NCI-H1930 (cell line): ENCODE data around the gene ARHGAP22.
"Not testable (repeated sequence)": the region's sequence is repeated elsewhere in the genome, so short reads cannot be mapped to it uniquely, and the experiment has no call there.

Experiments
- DNase-seq, 2 experiments: peaks; one replicate each; lab custom pipeline; 2025; lab: John Stamatoyannopoulos, UW

Gene ARHGAP22

DNA sequence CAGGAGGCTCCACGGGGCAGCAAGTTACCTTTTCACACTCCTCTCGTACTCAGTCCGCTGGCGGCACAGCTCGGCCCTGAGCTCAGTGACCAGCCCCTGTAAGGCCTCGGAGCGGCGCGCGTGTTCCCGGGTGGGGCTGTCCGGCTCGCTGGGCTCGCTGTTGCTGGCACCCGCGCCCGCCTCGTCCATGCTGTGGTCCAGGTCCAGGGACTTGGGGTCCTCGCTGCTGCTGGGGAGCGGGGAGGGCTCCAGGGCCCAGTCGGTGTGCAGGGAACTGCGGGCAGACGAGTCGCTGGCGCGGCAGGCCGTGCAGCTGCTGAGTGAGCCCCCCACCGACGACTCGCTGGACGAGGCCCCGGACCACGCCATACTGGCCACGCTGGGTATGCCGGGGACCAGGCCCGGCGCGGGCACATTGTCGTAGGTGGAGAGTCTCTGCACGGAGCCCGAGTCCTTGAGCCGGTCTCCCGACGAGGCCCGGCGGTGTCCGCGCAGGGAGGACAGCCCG lies 154.6 kb downstream of the ARHGAP22 start:
- no peak for DNase-seq

DNA sequence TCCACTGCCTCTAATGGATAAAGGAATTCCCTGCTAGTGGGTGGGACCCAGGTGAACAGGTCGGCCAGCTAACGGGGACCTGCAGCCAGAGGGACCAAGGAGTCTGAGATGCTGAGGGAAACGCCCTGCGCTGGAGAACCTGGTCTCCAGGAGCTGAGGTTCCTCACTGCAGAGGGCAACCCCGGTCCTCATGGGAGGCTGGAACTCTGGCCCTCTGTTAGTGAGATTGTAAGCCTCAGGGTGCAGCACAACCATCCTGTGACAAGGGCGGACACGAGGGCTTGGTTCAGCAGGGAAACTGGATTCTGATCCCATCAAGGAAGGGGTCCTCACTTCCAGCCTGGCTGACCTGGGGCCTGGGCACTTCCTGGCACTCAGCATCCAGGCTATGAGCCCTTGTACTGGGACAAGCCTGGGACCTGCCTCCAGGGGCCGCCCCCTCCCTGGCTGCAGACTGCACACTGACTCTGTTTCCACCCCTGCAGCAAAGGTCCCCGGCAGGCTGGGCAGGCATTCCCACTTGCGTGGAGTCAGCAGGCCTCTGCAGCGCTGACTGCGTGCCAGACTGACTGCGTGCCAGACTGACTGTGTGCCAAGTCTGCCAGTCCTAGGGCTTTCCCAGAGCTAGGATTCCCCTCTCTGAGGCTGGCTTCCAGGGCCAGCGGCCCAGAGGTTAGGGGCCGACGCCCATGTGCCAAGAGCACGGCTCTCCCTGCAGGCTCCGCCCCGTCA lies 155.2 kb downstream of the ARHGAP22 start:
- DNase-seq, result no peak

DNA sequence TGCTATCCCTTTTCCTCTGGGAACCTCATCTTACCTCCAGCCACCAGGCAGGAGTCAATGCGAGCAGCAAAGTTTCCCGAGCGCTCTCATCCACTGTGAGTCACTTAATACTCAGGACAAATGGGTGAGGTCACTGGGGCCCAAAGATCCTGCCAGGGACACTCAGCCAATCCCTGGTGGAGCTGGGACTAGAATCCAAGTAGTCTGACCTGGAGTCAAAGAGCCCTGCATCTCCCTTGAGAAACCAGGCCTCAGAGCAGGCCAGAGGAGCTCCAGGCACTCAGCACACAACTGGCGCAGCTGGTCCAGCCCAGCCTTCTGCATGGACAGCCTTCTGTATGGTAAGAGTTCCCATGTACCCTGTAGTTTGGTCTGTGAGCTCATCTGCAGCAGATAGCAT lies 156.1 kb downstream of the ARHGAP22 start:
- DNase-seq, result no peak

DNA sequence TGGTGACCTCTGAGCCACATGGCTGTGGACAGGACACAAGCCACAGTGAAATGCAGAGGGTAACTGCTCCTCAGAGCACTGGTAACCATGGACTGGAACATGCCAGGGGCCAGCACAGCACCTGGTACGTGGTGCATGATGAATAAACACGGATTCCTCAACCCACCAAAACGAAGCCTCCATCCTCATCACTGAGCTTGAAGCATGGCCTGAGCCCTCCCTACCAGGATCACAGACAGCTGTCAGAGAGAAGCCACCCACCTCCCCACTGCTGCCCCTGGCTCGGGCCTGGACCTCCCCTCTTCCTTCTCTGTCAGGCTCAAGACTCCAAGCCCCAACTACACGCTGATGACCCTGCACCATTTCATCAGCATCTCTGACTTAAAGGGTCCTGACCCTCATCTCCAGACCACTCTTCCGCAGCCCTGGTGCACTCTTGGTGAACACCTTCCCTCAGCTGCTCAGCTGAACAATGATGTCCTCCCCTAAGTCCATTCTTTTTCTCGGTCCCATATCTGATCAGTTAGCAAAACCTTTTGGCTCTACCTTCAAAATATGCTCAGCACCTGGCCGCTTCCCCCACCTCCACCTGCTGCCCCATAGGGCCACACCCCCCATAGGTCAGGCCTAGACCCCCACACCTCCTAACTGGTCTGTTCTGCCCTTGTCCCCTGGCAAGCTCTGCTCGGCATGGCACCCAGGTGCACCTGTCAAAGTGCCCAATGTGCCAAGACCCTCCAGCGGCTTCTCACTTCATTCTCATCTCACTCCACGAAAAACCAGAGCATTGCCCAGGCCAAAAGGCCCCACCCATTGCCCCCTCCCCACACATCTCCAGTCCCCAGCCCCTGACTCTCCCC lies 157.3 kb downstream of the ARHGAP22 start:
- DNase-seq, result no peak

DNA sequence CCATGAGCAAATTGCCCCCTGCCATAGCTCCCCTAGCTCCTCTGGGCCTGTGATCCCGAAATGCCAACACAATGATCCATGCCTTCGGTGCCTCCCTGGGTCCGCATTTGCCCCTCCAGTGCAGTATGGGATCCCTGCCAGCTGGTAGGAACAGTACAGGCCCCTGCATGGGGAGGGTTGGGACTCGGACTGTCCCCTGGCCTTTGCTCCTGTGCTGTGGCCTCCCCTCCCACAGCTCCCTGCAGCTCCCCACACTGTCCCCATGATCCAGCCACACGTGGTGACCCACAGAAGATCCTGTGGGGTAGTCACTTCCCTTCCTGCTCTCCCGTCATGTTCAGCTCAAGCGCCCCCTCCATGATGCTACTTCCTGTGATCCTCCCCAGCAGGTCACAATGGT lies 158.1 kb downstream of the ARHGAP22 start:
- DNase-seq, result no peak

DNA sequence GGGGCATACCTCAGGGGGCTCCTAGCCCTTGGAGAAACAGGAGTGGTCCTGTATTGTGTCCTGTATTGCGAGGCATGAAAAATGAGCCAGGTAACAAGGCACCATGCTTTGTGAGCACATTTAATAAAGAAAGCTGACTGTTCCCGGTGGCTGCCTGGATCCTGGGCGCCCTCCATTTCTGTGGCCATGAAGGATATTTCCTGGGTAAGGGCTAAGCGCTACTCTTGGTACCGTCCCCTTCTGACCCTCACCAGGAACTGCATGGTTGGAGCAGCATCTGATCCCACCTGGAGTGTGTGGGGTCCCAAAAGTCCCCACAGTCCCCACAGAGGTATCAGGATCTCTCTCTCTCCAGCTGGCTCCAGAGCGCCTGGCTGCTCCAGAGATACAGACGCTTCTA lies 158.9 kb downstream of the ARHGAP22 start:
- DNase-seq, result no peak

DNA sequence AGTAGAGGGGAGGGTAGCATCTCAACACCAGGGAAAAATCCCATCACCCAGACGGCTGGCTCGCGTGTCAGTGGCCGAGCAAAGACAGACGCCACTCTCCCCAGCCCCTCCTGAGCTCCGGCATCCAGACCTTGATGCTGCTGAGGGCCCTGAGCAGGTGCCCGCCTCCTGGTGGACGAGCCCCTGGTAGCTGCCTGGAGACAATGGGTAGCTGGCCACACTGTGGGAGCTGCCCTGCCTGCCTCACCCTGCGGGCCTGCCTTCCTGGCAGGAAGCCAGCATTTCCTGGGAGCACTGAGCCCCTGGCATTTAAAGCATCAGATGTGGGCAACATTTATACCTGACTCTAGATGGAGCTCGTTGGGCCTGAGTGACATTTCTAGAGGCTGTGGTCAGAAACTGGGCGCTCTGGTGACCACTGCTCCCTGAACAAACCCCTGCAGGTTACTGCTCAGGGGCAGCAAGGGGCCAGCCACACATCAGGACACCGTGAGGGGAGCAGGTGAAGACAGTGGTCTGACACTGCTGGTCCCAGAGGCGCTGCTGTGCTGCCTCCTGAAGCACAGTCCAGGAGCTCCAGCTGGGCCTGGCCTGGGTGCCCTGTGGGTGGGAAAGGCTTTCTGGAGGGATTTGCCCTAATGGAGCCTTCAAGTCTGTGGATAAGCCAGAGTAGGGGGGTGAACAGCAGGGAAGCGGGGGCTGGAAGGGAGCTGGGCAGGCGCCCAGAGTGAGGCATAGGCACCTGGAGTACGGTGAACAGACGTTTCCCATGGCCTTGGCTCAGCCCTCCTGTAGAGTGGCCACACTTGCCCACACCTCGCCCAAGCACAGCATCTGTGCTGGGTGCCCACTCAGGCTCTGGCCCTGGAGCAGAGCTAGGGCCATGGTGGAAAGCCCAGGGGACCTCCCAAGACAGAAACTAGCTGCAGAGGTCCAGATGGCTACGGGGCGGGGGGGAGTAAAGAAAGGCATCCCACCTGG lies 159.7 kb downstream of the ARHGAP22 start:
- no peak for DNase-seq

DNA sequence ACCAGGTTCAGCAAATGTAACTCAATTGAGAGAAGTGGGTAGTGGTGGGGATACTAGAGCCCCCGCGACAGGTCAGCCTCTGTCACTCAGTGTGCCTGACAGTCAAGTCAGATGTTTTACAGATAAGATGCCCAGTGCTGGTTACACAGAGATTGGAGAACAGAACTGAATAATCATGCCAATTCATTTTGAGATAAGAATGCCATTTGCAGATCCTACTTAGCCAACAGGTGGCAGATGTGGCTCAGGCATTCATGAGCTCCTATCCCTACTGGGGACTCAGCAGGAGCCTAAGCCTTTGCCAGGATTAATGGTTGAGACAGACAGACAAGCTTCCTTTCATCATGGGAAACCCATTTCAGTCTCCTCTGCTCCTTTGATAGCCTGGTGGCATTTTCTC lies 160.6 kb downstream of the ARHGAP22 start:
- no peak for DNase-seq

DNA sequence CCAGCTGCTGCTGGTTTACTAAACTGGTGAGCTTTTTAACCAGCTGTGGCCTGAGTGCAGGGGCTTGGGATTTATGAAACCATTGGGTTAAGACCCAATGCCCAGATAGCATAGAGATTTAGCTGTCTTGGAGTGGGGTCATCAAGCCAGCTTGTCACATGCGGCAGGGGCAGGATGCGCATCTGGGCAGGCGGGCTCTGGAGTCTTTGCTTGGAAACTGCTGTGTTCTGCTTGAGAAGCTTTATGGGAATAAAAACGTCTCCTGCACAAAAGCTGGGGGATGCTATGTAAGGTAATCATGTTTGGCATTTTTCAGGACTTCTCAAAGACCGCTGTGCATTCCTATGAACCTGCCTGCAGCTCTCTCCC lies 162.1 kb downstream of the ARHGAP22 start:
- DNase-seq, result no peak

DNA sequence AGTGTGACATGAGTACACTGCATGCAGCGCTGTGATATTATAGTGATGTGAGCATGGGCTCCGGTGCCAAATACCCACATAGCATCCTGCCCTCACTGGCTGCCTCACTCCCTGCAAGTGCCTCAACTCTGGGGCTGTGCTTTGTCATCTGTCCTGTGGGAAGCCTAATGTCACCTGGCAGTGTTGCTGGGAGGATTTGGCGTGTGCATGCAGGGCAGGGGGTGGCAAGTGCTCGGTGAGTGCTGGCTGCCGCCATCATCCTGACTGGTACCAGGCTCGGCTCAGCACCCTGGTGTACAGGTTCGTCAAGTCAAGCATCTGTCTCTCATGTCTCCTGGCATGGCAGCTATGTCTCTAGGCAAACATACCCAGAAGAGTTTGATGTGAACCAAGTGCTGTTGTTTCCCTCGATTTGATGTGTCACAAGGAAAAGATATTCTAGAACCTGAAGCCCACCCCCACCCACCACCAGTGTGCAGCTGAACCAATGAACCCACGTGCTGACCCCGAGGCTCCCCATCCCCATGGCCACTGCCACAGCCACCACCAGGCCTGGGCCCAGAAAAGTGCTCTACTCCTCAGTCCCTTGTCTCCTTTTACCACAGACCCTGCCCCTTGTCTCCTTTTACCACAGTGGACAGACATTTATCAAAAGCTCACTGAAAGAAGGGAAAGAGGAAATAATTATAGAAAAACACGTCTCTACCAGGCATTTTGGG lies 162.6 kb downstream of the ARHGAP22 start:
- no peak for DNase-seq

DNA sequence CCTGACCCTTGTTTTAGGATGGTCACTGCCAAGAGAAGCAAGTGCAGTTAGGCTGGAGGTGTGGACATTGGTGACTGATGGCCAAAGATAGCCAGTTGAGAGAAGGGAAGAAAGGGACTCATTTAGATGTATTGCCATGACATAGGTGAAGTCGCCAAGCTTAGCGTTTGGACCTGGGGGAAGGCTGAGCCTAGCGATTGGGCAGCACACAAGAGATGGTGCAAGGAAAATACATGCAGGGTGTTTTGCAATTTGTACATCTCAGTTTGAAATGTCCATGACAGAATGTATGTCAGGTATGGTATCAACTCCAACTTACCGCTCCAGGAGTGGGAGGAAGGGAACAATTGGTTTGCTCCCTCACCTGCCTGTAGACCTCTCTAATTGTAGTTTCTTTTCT lies 164.1 kb downstream of the ARHGAP22 start:
- DNase-seq, result no peak

DNA sequence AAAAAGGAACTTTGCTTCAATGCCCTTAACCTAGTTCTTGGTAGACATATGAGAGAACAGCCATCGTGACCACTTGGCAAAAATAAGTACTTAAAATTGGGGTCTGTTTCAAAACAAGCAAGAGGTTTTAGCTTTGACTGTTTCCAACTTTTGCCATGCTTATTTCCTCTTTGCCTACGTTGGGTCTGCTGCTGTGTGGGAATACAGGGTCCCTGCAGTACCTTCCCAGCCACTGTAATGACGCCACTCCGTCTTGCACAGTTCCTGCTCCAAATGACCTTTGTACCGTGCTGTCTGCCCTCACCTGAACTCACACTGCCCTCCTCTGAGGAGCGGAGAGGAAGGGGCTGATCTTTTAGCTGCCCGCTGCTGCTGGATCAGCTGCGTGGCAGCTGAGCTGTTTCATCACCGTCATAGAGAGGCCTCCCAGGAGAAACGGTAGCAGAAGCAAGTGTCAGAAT lies 165.3 kb downstream of the ARHGAP22 start:
- no peak for DNase-seq

DNA sequence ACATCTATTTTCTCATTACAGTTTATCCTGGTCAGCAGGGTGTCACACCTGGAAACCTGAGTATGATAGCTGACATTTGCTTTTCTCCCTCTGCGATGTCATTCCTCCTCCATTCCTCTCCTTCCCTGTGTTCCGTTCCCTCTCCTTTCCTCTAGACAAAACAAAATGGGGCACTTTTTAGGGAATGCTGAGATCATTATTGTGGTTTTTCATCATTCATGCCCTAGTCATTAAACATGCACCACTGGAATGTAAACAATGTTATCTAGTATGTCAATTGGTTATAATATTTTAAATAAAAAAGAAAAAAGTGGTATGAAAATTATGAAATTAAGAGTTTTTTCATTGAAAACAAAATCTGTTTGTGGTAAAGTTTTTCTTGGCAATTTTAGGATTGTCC lies 165.8 kb downstream of the ARHGAP22 start:
- DNase-seq, result no peak

DNA sequence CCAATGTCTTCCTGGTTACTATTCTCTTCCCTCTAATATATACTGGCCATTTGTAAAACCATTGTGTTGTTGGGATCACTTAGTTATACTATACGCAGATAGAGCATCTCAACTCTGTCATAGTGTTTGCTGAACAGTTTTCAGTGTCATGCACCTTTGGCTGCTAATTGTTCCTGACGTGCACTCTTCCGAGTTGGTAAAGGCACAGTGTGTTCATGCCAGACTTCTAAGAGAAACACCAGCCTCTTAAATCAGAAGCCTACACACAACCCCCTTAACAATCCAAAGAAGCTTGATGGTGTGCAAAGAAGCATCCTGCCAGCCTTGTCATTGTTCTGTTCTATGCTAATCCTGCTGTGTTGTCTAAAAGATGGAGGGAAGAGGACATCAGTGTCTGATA lies 167.3 kb downstream of the ARHGAP22 start:
- DNase-seq, result no peak

DNA sequence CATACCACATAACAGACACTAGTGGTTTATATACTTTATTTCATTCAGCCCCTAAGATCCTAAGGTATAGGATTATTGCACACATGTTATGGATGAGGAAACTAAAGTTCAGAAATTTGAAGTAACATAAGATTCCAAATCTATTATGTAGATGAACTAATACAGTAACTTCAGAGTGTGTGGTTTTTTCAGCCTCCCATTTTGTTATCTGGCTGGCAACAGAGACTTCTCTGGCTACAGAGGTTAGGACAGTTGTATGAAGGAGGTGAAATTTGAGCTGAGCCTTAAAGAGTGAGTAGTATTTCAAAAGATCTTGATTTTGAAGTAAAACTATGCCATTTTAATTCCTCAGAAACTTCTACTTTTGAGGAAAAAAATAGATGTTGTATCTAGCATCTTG lies 173.0 kb downstream of the ARHGAP22 start:
- no peak for DNase-seq

DNA sequence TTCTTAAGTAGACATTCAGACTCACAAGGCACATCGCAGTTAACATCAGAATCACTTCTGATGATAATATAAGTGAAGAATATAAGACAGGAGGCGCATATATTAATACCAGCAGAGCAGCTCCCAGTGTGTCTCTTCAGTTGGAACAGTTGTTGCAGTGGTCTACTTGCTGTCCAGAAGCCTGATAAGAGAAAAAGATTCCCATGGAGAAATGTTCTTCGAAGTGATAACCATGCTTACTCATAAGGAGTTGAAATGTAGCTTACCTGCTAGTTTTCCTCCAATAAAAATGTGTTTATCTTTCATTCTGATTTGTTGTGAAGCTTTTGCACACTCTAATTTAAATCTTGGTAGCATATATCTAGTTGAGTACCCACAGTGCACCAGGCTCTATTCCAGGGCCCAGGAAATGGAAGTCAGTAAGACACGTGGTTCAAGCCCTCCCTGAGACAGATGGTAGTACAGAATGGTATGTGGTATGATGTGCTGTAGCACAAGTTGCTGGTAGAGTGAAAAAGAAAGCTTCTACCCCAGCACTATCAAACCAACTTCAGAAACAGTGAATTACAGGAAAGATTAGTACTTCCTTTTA lies 174.4 kb downstream of the ARHGAP22 start:
- DNase-seq, result no peak

DNA sequence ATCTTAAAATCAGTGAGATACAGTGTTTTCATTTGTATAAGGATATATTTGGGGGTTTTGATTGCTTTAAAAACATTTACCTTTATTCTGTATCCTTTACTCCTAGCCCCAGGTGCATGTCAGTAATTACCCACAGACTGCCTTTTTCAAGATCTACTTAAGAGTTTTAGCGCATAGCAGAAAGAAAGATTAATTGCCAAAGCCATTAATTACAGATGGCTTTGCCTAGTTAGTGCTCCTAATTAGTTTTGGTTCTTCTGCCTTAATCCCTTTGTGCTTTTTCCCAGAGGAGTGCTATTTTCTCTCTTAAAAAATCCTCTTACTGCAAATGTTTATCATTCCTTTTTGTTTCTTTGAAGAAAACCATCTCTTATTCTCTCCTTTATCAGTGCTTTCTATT lies 175.6 kb downstream of the ARHGAP22 start:
- no peak for DNase-seq

DNA sequence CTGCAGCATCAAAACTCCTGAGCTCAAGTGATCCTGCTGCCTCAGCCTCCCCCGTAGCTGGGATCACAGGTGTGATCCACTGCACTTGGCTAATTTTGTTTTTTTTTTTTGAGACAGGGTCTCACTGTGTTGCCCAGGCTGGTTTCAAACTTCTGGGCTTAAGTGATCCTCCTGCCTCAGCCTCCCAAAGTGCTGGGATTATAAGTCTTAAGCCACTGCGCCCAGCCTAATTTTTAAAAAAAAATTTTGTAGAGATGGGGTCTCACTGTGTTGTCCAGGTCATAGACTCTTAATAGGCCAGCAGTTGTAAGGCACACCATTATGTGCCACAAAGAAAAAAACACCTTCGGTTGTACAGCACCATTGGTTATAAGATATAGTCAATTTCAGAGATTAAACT lies 176.0 kb downstream of the ARHGAP22 start:
- DNase-seq, result no peak

DNA sequence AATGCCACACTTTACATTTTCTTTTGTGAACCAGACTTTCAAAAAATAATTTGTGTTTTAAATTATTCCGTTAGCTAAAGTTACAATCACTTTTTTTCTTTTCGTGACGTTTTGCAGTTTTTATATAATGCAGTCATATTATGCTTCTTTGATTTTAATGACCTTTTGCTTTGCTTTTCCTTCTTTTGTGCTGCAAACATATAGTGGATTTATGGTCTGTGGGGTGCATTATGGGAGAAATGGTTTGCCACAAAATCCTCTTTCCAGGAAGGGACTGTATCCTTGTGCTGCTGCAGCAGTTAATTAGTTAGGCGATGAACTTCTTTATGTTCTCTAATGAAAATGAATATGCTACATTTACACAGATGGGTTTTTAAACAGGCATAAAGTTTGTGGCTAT lies 181.0 kb downstream of the ARHGAP22 start:
- DNase-seq, result no peak

DNA sequence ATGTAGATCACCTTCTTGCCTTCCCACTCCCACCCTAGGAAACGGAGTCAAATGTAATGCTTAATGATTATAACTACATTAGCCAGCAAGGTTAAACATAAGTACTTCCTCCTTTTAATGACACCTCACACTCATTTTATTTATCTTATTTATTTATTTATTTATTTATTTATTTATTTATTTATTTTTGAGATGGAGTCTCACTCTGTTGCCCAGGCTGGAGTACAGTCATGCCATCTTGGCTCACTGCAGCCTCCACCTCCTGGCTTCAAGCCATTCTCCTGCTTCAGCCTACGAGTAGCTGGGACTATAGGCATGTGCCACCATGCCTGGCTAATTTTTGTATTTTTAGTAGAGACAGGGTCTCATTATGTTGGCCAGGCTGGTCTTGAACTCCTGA lies 183.0 kb downstream of the ARHGAP22 start:
- not testable (repeated sequence) for DNase-seq

DNA sequence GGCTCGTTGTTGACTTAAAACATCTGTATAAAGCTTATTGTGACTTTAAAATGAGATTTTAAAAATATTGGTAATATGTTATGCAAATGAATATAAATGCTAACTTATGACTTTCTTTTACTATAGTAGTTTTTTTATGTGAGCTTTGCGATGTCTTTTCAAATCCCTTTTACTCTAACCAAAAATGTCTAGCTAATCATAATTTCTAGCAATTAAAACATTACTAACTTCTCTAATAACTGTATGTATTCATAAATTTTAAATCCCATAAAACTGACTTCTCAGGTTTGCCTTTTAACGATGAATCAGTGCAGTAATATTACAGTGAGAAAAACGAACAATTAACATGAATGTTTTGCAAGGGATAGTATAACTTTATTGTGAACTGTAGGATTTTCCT lies 185.2 kb downstream of the ARHGAP22 start:
- DNase-seq, result no peak
